HEK293 (cell line): ENCODE data around the gene CD48.
A peak's percentile ranks its signal among the peaks of the same experiment; 100 is the strongest.
"Not testable (repeated sequence)": the region's sequence is repeated elsewhere in the genome, so short reads cannot be mapped to it uniquely, and the experiment has no call there.

ENCODE experiments used
- CTCF ChIA-PET: fragments of 350-600 bp; formaldehyde crosslinking; extraction: SDS; loops from one replicate; lab custom pipeline; 2021; ENCODE audit warnings: antibody characterized with exemption; lab: Yijun Ruan, JAX
- POLR2A ChIA-PET: fragments of 300-600 bp; formaldehyde crosslinking; extraction: SDS; loops from one replicate; lab custom pipeline; 2020; ENCODE audit warnings: antibody characterized with exemption, inconsistent platforms; lab: Yijun Ruan, JAX
- H3K27ac ChIP-seq: fragments of 200-500 bp; sonication (Bioruptor generic); 2 replicates; pipeline ENCODE4 v1.5.1; 2014; ENCODE audit warnings: low read depth, low read length, control low read depth, inconsistent platforms; ENCODE audit errors: extremely low read depth
- H3K36me3 ChIP-seq, 2 experiments: fragments of 200-500 bp in 1 of 2; sonication (Bioruptor generic) in 1 of 2; 1 replicate in 1 of 2; 2 replicates in 1 of 2; pipeline ENCODE4 v1.5.1; 2014 to 2017; ENCODE audit warnings: inconsistent platforms in 2 of 2, low read length in 2 of 2; ENCODE audit not compliant: control insufficient read depth in 2 of 2, insufficient read depth in 1 of 2
- H3K4me1 ChIP-seq: fragments of 200-500 bp; sonication (Bioruptor generic); 2 replicates; pipeline ENCODE4 v1.5.1; 2014; ENCODE audit warnings: mild to moderate bottlenecking, low read length, inconsistent platforms; ENCODE audit not compliant: control insufficient read depth, insufficient read depth
- H3K4me3 ChIP-seq: 2 replicates; pipeline ENCODE4 v1.5.1; 2011; ENCODE audit warnings: low read depth, mild to moderate bottlenecking, control low read depth, low read length, moderate library complexity
- H3K9me3 ChIP-seq: fragments of 200-500 bp; sonication (Bioruptor generic); 2 replicates; pipeline ENCODE4 v1.5.1; 2014; ENCODE audit warnings: low read depth, low read length, inconsistent platforms; ENCODE audit not compliant: control insufficient read depth, insufficient read depth
- BCL11B ChIP-seq: fragments of 450-650 bp; formaldehyde crosslinking; IDR thresholded peaks from 2 replicates; pipeline ENCODE4 v1.5.1; 2016; ENCODE audit warnings: low read depth, missing biosample characterization, missing genetic modification characterization
- CTCF ChIP-seq: fragments of 450-650 bp; formaldehyde crosslinking; IDR thresholded peaks from 2 replicates; pipeline ENCODE4 v1.5.1; 2016; ENCODE audit warnings: missing biosample characterization, missing genetic modification characterization
- GLIS2 ChIP-seq: fragments of 450-650 bp; formaldehyde crosslinking; IDR thresholded peaks from 2 replicates; pipeline ENCODE4 v1.5.1; 2016; ENCODE audit warnings: missing biosample characterization, missing genetic modification characterization
- RBAK ChIP-seq: fragments of 450-650 bp; formaldehyde crosslinking; IDR thresholded peaks from 2 replicates; pipeline ENCODE4 v1.5.1; 2016; ENCODE audit warnings: missing biosample characterization, missing genetic modification characterization
- TCF7L2 ChIP-seq: IDR thresholded peaks from 2 replicates; pipeline ENCODE4 v1.6.1; 2011; ENCODE audit warnings: low read depth, mild to moderate bottlenecking, inconsistent platforms, low read length, moderate library complexity, borderline replicate concordance
- TSHZ1 ChIP-seq: fragments of 450-650 bp; formaldehyde crosslinking; IDR thresholded peaks from 2 replicates; pipeline ENCODE4 v1.5.1; 2016; ENCODE audit warnings: missing biosample characterization, missing genetic modification characterization, borderline replicate concordance
- ZNF138 ChIP-seq: fragments of 450-650 bp; formaldehyde crosslinking; IDR thresholded peaks from 2 replicates; pipeline ENCODE4 v1.5.1; 2016; ENCODE audit warnings: missing biosample characterization, missing genetic modification characterization, borderline replicate concordance
- ZNF211 ChIP-seq: fragments of 450-650 bp; formaldehyde crosslinking; IDR thresholded peaks from 2 replicates; pipeline ENCODE4 v1.5.1; 2016; ENCODE audit warnings: low read depth, missing biosample characterization, missing genetic modification characterization
- ZNF214 ChIP-seq: fragments of 450-650 bp; formaldehyde crosslinking; IDR thresholded peaks from 2 replicates; pipeline ENCODE4 v1.5.1; 2017; ENCODE audit warnings: missing biosample characterization, mild to moderate bottlenecking, missing genetic modification characterization, borderline replicate concordance
- ZNF248 ChIP-seq: fragments of 450-650 bp; formaldehyde crosslinking; IDR thresholded peaks from 2 replicates; pipeline ENCODE4 v1.5.1; 2017; ENCODE audit warnings: missing biosample characterization, missing genetic modification characterization
- ZNF26 ChIP-seq: fragments of 450-650 bp; formaldehyde crosslinking; IDR thresholded peaks from 2 replicates; pipeline ENCODE4 v1.5.1; 2016; ENCODE audit warnings: missing biosample characterization, missing genetic modification characterization
- ZNF426 ChIP-seq: fragments of 450-650 bp; formaldehyde crosslinking; IDR thresholded peaks from 2 replicates; pipeline ENCODE4 v1.5.1; 2017; ENCODE audit warnings: missing biosample characterization, missing genetic modification characterization, mild to moderate bottlenecking, inconsistent platforms, moderate library complexity
- ZNF521 ChIP-seq: fragments of 450-650 bp; formaldehyde crosslinking; IDR thresholded peaks from 2 replicates; pipeline ENCODE4 v1.5.1; 2017; ENCODE audit warnings: missing biosample characterization, mild to moderate bottlenecking, missing genetic modification characterization
- ZNF544 ChIP-seq: fragments of 450-650 bp; formaldehyde crosslinking; IDR thresholded peaks from 2 replicates; pipeline ENCODE4 v1.5.0; 2017; ENCODE audit warnings: missing biosample characterization, missing genetic modification characterization
- ZNF626 ChIP-seq: fragments of 450-650 bp; sonication (Bioruptor Pico); formaldehyde crosslinking; IDR thresholded peaks from 2 replicates; pipeline ENCODE4 v1.5.1; 2018; ENCODE audit warnings: missing biosample characterization, missing genetic modification characterization, inconsistent platforms
- ZNF658 ChIP-seq: fragments of 450-650 bp; formaldehyde crosslinking; IDR thresholded peaks from 2 replicates; pipeline ENCODE4; 2016; ENCODE audit warnings: missing biosample characterization, missing genetic modification characterization
- ZNF843 ChIP-seq: fragments of 450-650 bp; formaldehyde crosslinking; IDR thresholded peaks from 2 replicates; pipeline ENCODE4 v1.5.1; 2016; ENCODE audit warnings: missing biosample characterization, missing genetic modification characterization
- ZSCAN30 ChIP-seq: fragments of 450-650 bp; IDR thresholded peaks from 2 replicates; pipeline ENCODE4 v1.5.1; 2018; ENCODE audit warnings: missing biosample characterization, mild to moderate bottlenecking, missing genetic modification characterization, moderate library complexity

The CD48 gene

GRCh38 chr1:160704250-160704649 is 7.4 kb downstream of the CD48 start (continued):
- TF ChIP-seq TSHZ1 (tag by site-specific recombination): no peak
- no peak for TF ChIP-seq ZNF521
- TF ChIP-seq ZSCAN30 (tag by site-specific recombination): no peak
- no peak for TF ChIP-seq BCL11B (tag by site-specific recombination)
- no peak for TF ChIP-seq ZNF658 (tag by site-specific recombination)
- no peak for TF ChIP-seq RBAK (tag by site-specific recombination)

GRCh38 chr1:160702100-160702499 is 9.5 kb downstream of the CD48 start:
- Histone ChIP-seq H3K36me3 (no peaks in the 10 kb centered on the region), H3K4me1 (no peaks in the 10 kb centered on the region), H3K9me3 (no peaks in the 10 kb centered on the region), H3K4me3 (no peak overlapping the region), H3K27ac (no peak overlapping the region)
- POLR2A ChIA-PET: no interaction called here
- CTCF ChIA-PET: no interaction called here
- no peak for TF ChIP-seq ZNF544 (tag by site-specific recombination)
- TF ChIP-seq GLIS2 (tag by site-specific recombination): no peak
- no peak for TF ChIP-seq ZSCAN30 (tag by site-specific recombination)
- no peak for TF ChIP-seq ZNF248 (tag by site-specific recombination)
- no peak for TF ChIP-seq ZNF626
- no peak for TF ChIP-seq ZNF214 (tag by site-specific recombination)
- TF ChIP-seq ZNF138: no peak
- TF ChIP-seq ZNF211: no peak
- no peak for TF ChIP-seq ZNF843 (tag by site-specific recombination)
- no peak for TF ChIP-seq ZNF426 (tag by site-specific recombination)

- H3K4me3 ChIP-seq, H3K9me3 ChIP-seq, POLR2A ChIA-PET: not testable (repeated sequence)
- 0 out of 2 replicates have a peak, but pooled peaks have one; percentile 33 for TF ChIP-seq CTCF (tag by site-specific recombination)
- TF ChIP-seq, all 188 proteins: peak for 1; not testable (repeated sequence) for 187
- H3K36me3 ChIP-seq, CTCF ChIA-PET, H3K4me1 ChIP-seq, H3K27ac ChIP-seq: not testable (repeated sequence)
Measured at GRCh38 chr1:160692390-160692789, 19.2 kb downstream of the CD48 start.

GRCh38 chr1:160685266-160685665 is 26.4 kb downstream of the CD48 start:
- CTCF ChIA-PET: interaction anchor here (1.0 to 1.4 kb wide), 2 partner anchors 10 to 40 kb away, joined by 3 to 9 read pairs; no protein-coding TSS in a partner anchor
- no peaks in the 10 kb centered on the region for H3K4me1 ChIP-seq
- TF ChIP-seq TCF7L2 (no peak), ZNF26 (no peak)
- TF ChIP-seq, all 188 proteins: peak for 0
- POLR2A ChIA-PET: no interaction called here
- Histone ChIP-seq H3K27ac (no peak overlapping the region), H3K4me3 (no peak overlapping the region), H3K9me3 (no peaks in the 10 kb centered on the region), H3K36me3 (no peaks in the 10 kb centered on the region)
